Panc1 (cell line): ENCODE measurements around the gene CCDC71. TPM values are rescaled to one million over a fixed set of nuclear protein-coding genes. Genes with fewer than 3 reads are reported as not detected.

Experiments used
- ATAC-seq: fragments of 200-7000 bp; cut with Tn5 transposase; 2 replicates; pipeline ENCODE4 v1.9.1; 2020; ENCODE audit warnings: mild to moderate bottlenecking, moderate library complexity
- BruUV-seq: library from RNA; stranded (reverse); fragments of 400-500 nt; replicated peaks from 2 replicates; lab custom pipeline; 2021; lab: Mats Ljungman, UMichigan
- CTCF ChIA-PET: fragments of 300-600 bp; sonication (Branson Sonifier 250); formaldehyde crosslinking; loops from one replicate; lab custom pipeline; 2022; ENCODE audit warnings: antibody characterized with exemption; lab: Charles Lee
- POLR2A ChIA-PET: fragments of 300-600 bp; sonication (Branson Sonifier 250); formaldehyde crosslinking; loops from one replicate; lab custom pipeline; 2022; ENCODE audit warnings: antibody characterized with exemption; lab: Charles Lee
- DNase-seq: peaks from one replicate; pipeline ENCODE4 v3.0.0-alpha.2; 2010; ENCODE audit warnings: low read depth, low spot score
- H3K27ac ChIP-seq: 2 replicates; pipeline ENCODE4 v1.5.1; 2011; ENCODE audit warnings: mild to moderate bottlenecking, low read length, inconsistent platforms
- H3K27me3 ChIP-seq: fragments of 200-500 bp; sonication (Bioruptor generic); 2 replicates; pipeline ENCODE4 v1.6.0; 2014; ENCODE audit warnings: low read length, inconsistent platforms; ENCODE audit not compliant: control insufficient read depth, insufficient read depth
- H3K36me3 ChIP-seq: fragments of 200-500 bp; sonication (Bioruptor generic); 2 replicates; pipeline ENCODE4 v1.5.1; 2014; ENCODE audit warnings: inconsistent platforms, mild to moderate bottlenecking, low read length, moderate library complexity; ENCODE audit not compliant: control insufficient read depth, insufficient read depth
- H3K4me1 ChIP-seq: 2 replicates; pipeline ENCODE4 v1.5.1; 2011; ENCODE audit warnings: inconsistent platforms, mild to moderate bottlenecking, low read length, moderate library complexity; ENCODE audit not compliant: control insufficient read depth, insufficient read depth
- H3K4me3 ChIP-seq, 2 experiments: 2 replicates each; pipeline ENCODE4 v1.5.1; 2011 to 2012; ENCODE audit warnings: low read depth in 2 of 2, low read length in 2 of 2, mild to moderate bottlenecking in 2 of 2, inconsistent platforms in 1 of 2, moderate library complexity in 1 of 2
- H3K9me3 ChIP-seq: fragments of 200-500 bp; sonication (Bioruptor generic); 2 replicates; pipeline ENCODE4 v1.5.1; 2014; ENCODE audit warnings: low read depth, mild to moderate bottlenecking, inconsistent platforms, low read length, moderate library complexity; ENCODE audit not compliant: control insufficient read depth, insufficient read depth
- POLR2AphosphoS5 ChIP-seq: IDR thresholded peaks from 2 replicates; pipeline ENCODE4 v1.6.1; 2012; ENCODE audit warnings: mild to moderate bottlenecking, low read depth, low read length, moderate library complexity
- SIN3A ChIP-seq: IDR thresholded peaks from 2 replicates; pipeline ENCODE4 v1.6.1; 2012; ENCODE audit warnings: low read depth, mild to moderate bottlenecking, low read length, moderate library complexity, borderline replicate concordance; ENCODE audit not compliant: insufficient read depth
- TCF7L2 ChIP-seq: IDR thresholded peaks from 2 replicates; pipeline ENCODE4 v1.6.1; 2011; ENCODE audit warnings: mild to moderate bottlenecking, low read depth, low read length, inconsistent platforms
- in situ Hi-C: cut with HindIII; loops from 2 replicates; pipeline ENCODE4 v1.10.0; 2016; ENCODE audit warnings: low sequenced_read_pairs, low pct_unique_long_range_greater_than_20kb
- intact Hi-C: fragments of 100-400 bp; cut with micrococcal nuclease; formaldehyde crosslinking; loops from one replicate; pipeline ENCODE4 v1.10.0; 2022; ENCODE audit not compliant: unreplicated experiment
- total RNA-seq: library from RNA; stranded (reverse); gene quantifications from one replicate; pipeline ENCODE4 v1.2.1, GENCODE V29; 2021; ENCODE audit not compliant: unreplicated experiment
- TF ChIP-seq, protein P1 (sequence below), 2 experiments: IDR thresholded peaks; 2 replicates each; pipeline ENCODE4 v1.6.1; 2011 to 2012; ENCODE audit warnings: low read depth in 2 of 2, control low read depth in 1 of 2, low read length in 1 of 2, mild to moderate bottlenecking in 1 of 2, moderate library complexity in 1 of 2; ENCODE audit not compliant: insufficient read depth in 1 of 2
- TF ChIP-seq, protein P2 (sequence below): fragments of 450-650 bp; IDR thresholded peaks from 2 replicates; pipeline ENCODE4 v1.5.1; 2017; ENCODE audit warnings: mild to moderate bottlenecking

The CCDC71 gene
- total RNA-seq, 1 experiment from 2014 or later: 14.1 TPM

DNA sequence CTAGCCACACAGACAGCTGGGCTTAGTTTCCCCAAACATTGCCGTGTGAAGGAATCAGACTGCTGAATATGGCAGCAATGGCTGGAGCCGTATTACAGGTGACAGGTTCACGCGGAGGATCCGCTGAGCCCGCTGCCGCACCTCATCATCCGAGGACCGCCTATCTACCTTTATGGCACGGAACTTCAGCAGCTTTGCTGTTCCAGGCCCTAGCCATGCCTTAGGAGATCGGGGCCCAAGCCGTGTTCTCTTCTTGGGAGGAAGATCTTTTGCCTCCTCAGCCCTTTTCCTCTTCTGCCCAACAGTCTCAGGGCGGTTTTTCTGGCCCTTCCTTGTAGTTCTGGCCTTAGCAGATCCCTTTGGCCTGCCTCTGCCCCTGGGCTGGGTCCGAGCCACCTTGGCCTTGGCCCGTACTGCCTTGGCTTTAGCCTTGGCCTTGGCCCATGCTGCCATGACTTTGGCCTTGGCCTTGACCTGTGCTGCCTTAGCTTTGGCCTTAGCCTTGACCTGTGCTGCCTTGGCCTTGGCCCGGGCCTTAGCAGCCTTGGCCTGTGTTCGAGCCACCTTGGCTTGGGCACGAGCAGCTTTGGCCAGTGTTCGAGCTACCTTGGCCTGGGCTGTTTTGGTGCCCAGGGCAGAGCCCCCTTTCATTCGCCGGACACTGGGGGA, 3.2 kb downstream of the CCDC71 start:
- Histone ChIP-seq H3K4me1 (no peaks in the 10 kb centered on the region), H3K4me3 (no peak overlapping the region), H3K9me3 (peaks cover 3% of the 10 kb centered on the region; the same call in 1 of the 2 replicates), H3K27ac (no peak overlapping the region), H3K27me3 (no peaks in the 10 kb centered on the region), H3K36me3 (peaks cover 8% of the 10 kb centered on the region; the same call in 1 of the 2 replicates)
- ChIA-PET POLR2A (no interaction called here), CTCF (no interaction called here)
- intact Hi-C loops (no loop called here), in situ Hi-C loops (no loop called here)
- no TSS peak for BruUV-seq
- DNase-seq (no peak), ATAC-seq (no peak)
- TF ChIP-seq POLR2AphosphoS5: no peak
- TF ChIP-seq, protein P1, sequence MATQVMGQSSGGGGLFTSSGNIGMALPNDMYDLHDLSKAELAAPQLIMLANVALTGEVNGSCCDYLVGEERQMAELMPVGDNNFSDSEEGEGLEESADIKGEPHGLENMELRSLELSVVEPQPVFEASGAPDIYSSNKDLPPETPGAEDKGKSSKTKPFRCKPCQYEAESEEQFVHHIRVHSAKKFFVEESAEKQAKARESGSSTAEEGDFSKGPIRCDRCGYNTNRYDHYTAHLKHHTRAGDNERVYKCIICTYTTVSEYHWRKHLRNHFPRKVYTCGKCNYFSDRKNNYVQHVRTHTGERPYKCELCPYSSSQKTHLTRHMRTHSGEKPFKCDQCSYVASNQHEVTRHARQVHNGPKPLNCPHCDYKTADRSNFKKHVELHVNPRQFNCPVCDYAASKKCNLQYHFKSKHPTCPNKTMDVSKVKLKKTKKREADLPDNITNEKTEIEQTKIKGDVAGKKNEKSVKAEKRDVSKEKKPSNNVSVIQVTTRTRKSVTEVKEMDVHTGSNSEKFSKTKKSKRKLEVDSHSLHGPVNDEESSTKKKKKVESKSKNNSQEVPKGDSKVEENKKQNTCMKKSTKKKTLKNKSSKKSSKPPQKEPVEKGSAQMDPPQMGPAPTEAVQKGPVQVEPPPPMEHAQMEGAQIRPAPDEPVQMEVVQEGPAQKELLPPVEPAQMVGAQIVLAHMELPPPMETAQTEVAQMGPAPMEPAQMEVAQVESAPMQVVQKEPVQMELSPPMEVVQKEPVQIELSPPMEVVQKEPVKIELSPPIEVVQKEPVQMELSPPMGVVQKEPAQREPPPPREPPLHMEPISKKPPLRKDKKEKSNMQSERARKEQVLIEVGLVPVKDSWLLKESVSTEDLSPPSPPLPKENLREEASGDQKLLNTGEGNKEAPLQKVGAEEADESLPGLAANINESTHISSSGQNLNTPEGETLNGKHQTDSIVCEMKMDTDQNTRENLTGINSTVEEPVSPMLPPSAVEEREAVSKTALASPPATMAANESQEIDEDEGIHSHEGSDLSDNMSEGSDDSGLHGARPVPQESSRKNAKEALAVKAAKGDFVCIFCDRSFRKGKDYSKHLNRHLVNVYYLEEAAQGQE (IDR thresholded peaks at IDR 0.05; ENCODE audit: insufficient read depth in 1 of 2, low read depth in 2 of 2, low read length in 1 of 2): no peak
- no peak for TF ChIP-seq TCF7L2
- TF ChIP-seq, protein P2, sequence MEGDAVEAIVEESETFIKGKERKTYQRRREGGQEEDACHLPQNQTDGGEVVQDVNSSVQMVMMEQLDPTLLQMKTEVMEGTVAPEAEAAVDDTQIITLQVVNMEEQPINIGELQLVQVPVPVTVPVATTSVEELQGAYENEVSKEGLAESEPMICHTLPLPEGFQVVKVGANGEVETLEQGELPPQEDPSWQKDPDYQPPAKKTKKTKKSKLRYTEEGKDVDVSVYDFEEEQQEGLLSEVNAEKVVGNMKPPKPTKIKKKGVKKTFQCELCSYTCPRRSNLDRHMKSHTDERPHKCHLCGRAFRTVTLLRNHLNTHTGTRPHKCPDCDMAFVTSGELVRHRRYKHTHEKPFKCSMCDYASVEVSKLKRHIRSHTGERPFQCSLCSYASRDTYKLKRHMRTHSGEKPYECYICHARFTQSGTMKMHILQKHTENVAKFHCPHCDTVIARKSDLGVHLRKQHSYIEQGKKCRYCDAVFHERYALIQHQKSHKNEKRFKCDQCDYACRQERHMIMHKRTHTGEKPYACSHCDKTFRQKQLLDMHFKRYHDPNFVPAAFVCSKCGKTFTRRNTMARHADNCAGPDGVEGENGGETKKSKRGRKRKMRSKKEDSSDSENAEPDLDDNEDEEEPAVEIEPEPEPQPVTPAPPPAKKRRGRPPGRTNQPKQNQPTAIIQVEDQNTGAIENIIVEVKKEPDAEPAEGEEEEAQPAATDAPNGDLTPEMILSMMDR: no peak
- no peak for TF ChIP-seq SIN3A

DNA sequence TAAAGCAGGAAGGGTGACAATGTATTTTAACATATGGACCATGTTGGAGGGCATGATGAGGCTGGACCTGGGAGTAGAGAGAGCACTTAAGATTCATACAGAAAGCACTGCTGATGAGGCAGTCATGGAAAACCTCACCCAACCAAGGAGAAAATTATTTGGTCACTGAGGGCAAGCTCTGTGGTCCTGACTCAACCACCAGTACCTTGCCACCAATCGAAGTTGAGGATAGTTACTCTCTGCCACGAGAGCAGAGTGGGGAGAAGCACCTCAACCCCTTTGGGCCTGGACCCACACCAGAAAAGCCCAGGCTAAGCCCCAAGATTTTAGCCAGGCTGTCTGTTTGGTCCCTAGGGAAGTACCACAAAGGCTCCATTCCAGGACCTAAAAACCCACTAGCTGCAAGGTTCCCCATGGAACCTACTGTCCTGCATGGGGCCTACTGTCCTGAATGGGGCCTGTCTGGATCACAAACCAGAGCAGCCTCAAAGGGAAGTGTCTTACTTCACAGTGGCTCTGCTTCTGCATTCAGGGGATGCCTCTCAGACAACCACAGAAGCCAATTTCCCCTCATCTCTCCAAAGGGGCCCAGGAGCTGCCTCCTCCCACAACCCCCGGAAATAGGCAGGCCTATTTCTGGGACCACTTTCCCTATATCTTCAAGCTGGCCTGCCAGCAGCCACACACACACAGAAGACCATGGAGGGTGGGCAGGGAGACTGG, 4.2 kb downstream of the CCDC71 start:
- POLR2A ChIA-PET: interaction anchor here (0.6 kb wide), 1 partner anchor 308 kb away, joined by 4 read pairs; the partner anchor contains the start of gene DAG1
- intact Hi-C loops: no loop called here

More for the DNA sequence above, 4.2 kb downstream of the CCDC71 start:
- no TSS peak for BruUV-seq
- Histone ChIP-seq H3K27ac (no peak overlapping the region), H3K36me3 (peaks cover 8% of the 10 kb centered on the region; the same call in 1 of the 2 replicates), H3K27me3 (no peaks in the 10 kb centered on the region), H3K9me3 (peaks cover 3% of the 10 kb centered on the region; the same call in 1 of the 2 replicates), H3K4me1 (no peaks in the 10 kb centered on the region), H3K4me3 (no peak overlapping the region)
- DNase-seq (no peak), ATAC-seq (no peak)
- in situ Hi-C loops: no loop called here
- CTCF ChIA-PET: no interaction called here
- TF ChIP-seq TCF7L2 (no peak), SIN3A (no peak), POLR2AphosphoS5 (no peak; the same call in 1 of the 2 replicates)
- TF ChIP-seq, protein P2: no peak
- TF ChIP-seq, protein P1 (IDR thresholded peaks at IDR 0.05; ENCODE audit: insufficient read depth in 1 of 2, low read depth in 2 of 2, low read length in 1 of 2): no peak
